Measurements from ENCODE around the gene MAML3.

- TF ChIP-seq SNAI1 (CRISPR knock-in tag; IDR thresholded peaks at IDR 0.05; ENCODE audit: borderline replicate concordance) (no peak), JUNB (CRISPR knock-in tag; IDR thresholded peaks at IDR 0.05; ENCODE audit: borderline replicate concordance) (no peak), TCF7L2 (IDR thresholded peaks at IDR 0.05; ENCODE audit: low read depth, low read length) (no peak), FOXA3 (CRISPR knock-in tag; IDR thresholded peaks at IDR 0.05) (no peak), ZSCAN20 (CRISPR knock-in tag; IDR thresholded peaks at IDR 0.05; ENCODE audit: borderline replicate concordance) (no peak), YEATS2 (CRISPR knock-in tag; IDR thresholded peaks at IDR 0.05; ENCODE audit: borderline replicate concordance) (no peak), CREB1 (IDR thresholded peaks at IDR 0.05) (no peak), CREB1 (CRISPR knock-in tag; IDR thresholded peaks at IDR 0.05) (no peak)
- TF ChIP-seq, protein P1, sequence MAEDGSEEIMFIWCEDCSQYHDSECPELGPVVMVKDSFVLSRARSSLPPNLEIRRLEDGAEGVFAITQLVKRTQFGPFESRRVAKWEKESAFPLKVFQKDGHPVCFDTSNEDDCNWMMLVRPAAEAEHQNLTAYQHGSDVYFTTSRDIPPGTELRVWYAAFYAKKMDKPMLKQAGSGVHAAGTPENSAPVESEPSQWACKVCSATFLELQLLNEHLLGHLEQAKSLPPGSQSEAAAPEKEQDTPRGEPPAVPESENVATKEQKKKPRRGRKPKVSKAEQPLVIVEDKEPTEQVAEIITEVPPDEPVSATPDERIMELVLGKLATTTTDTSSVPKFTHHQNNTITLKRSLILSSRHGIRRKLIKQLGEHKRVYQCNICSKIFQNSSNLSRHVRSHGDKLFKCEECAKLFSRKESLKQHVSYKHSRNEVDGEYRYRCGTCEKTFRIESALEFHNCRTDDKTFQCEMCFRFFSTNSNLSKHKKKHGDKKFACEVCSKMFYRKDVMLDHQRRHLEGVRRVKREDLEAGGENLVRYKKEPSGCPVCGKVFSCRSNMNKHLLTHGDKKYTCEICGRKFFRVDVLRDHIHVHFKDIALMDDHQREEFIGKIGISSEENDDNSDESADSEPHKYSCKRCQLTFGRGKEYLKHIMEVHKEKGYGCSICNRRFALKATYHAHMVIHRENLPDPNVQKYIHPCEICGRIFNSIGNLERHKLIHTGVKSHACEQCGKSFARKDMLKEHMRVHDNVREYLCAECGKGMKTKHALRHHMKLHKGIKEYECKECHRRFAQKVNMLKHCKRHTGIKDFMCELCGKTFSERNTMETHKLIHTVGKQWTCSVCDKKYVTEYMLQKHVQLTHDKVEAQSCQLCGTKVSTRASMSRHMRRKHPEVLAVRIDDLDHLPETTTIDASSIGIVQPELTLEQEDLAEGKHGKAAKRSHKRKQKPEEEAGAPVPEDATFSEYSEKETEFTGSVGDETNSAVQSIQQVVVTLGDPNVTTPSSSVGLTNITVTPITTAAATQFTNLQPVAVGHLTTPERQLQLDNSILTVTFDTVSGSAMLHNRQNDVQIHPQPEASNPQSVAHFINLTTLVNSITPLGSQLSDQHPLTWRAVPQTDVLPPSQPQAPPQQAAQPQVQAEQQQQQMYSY (CRISPR knock-in tag; IDR thresholded peaks at IDR 0.05) = no peak
Observed at GRCh38 chr4:139746431-139747171, 407.4 kb downstream of the MAML3 start.

Measured in HepG2 (cell line).